ENCODE measurements around the gene CSNK1A1.

- TF ChIP-seq, protein P1, sequence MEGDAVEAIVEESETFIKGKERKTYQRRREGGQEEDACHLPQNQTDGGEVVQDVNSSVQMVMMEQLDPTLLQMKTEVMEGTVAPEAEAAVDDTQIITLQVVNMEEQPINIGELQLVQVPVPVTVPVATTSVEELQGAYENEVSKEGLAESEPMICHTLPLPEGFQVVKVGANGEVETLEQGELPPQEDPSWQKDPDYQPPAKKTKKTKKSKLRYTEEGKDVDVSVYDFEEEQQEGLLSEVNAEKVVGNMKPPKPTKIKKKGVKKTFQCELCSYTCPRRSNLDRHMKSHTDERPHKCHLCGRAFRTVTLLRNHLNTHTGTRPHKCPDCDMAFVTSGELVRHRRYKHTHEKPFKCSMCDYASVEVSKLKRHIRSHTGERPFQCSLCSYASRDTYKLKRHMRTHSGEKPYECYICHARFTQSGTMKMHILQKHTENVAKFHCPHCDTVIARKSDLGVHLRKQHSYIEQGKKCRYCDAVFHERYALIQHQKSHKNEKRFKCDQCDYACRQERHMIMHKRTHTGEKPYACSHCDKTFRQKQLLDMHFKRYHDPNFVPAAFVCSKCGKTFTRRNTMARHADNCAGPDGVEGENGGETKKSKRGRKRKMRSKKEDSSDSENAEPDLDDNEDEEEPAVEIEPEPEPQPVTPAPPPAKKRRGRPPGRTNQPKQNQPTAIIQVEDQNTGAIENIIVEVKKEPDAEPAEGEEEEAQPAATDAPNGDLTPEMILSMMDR (IDR thresholded peaks at IDR 0.05) = no peak
- TF ChIP-seq POLR2A (IDR thresholded peaks at IDR 0.05) = no peak
- no peak for TF ChIP-seq EP300 (IDR thresholded peaks at IDR 0.05)
Observed at GRCh38 chr5:149504677-149505076, 46.6 kb downstream of the CSNK1A1 start.
